GM12878 (cell line): ENCODE data around the gene SCAMP1. TPM values are rescaled to one million over a fixed set of nuclear protein-coding genes. Genes with fewer than 3 reads are reported as not detected.

ENCODE experiments used
- ATAC-seq: fragments of 200-7000 bp; cut with Tn5 transposase; 3 replicates; pipeline ENCODE4 v1.9.1; 2020; ENCODE audit warnings: mild to moderate bottlenecking, moderate library complexity
- BruUV-seq: library from RNA; stranded (reverse); fragments of 400-500 nt; replicated peaks from 2 replicates; lab custom pipeline; 2021; lab: Mats Ljungman, UMichigan
- CTCF ChIA-PET: fragments of 300-600 bp; sonication (Branson Sonifier 250); formaldehyde crosslinking; extraction: SDS; loops from one replicate; lab custom pipeline; 2021; ENCODE audit warnings: inconsistent platforms; lab: Yijun Ruan, JAX
- POLR2A ChIA-PET: fragments of 350-600 bp; formaldehyde crosslinking; extraction: SDS; loops from one replicate; lab custom pipeline; 2021; ENCODE audit warnings: inconsistent platforms; lab: Charles Lee
- RAD21 ChIA-PET: fragments of 300-600 bp; sonication (Branson Sonifier 250); formaldehyde crosslinking; loops from one replicate; lab custom pipeline; 2023; ENCODE audit warnings: antibody characterized with exemption; ENCODE audit not compliant: unreplicated experiment; lab: Charles Lee
- SMC1A ChIA-PET: fragments of 300-600 bp; sonication (Branson Sonifier 250); formaldehyde crosslinking; loops from one replicate; lab custom pipeline; 2023; ENCODE audit not compliant: unreplicated experiment, uncharacterized antibody; lab: Charles Lee
- DNase-seq: peaks from one replicate; pipeline ENCODE4 v3.0.0-alpha.2; 2011; ENCODE audit warnings: low read depth, low spot score
- FAIRE-seq: peaks from 3 replicates; lab custom pipeline; 2011; peaks lifted over from hg19 to GRCh38; lab: Jason Lieb, UNC
- H2AFZ ChIP-seq: 2 replicates; pipeline ENCODE4 v1.6.0; 2011; ENCODE audit warnings: low read depth, low read length, control low read depth; ENCODE audit not compliant: control insufficient read depth
- H3K27ac ChIP-seq: 2 replicates; pipeline ENCODE4 v1.5.1; 2011; ENCODE audit warnings: control low read depth; ENCODE audit not compliant: control insufficient read depth, insufficient read depth
- H3K27me3 ChIP-seq, 2 experiments: replicated peaks in 1 of 2; 2 replicates each; pipeline versions ENCODE4 v1.6.0 to v1.6.1; 2011; ENCODE audit warnings: low read length in 1 of 2; ENCODE audit not compliant: control insufficient read depth in 2 of 2, insufficient read depth in 2 of 2
- H3K36me3 ChIP-seq, 2 experiments: 2 replicates each; pipeline ENCODE4 v1.5.1; 2011; ENCODE audit warnings: low read length in 1 of 2; ENCODE audit not compliant: control insufficient read depth in 2 of 2, insufficient read depth in 2 of 2
- H3K4me1 ChIP-seq: 2 replicates; pipeline ENCODE4 v1.6.1; 2011; ENCODE audit warnings: mild to moderate bottlenecking, low read length, moderate library complexity, mixed read lengths; ENCODE audit not compliant: control insufficient read depth, insufficient read depth
- H3K4me2 ChIP-seq: 2 replicates; pipeline ENCODE4 v1.6.0; 2011; ENCODE audit warnings: control low read depth; ENCODE audit not compliant: control insufficient read depth, insufficient read depth
- H3K4me3 ChIP-seq: fragments of 200-600 bp; sonication (generic); 2 replicates; pipeline ENCODE4 v1.5.1; 2016
- H3K79me2 ChIP-seq: 2 replicates; pipeline ENCODE4 v1.6.0; 2011; ENCODE audit warnings: low read length; ENCODE audit not compliant: control insufficient read depth, insufficient read depth
- H3K9ac ChIP-seq: 2 replicates; pipeline ENCODE4 v1.8.0; 2011; ENCODE audit warnings: low read length, control low read depth, mixed read lengths; ENCODE audit not compliant: control insufficient read depth, insufficient read depth
- H3K9me3 ChIP-seq: replicated peaks from 3 replicates; pipeline ENCODE4 v1.5.1; 2011; ENCODE audit warnings: mild to moderate bottlenecking, low read length; ENCODE audit not compliant: control insufficient read depth, insufficient read depth
- H4K20me1 ChIP-seq: 2 replicates; pipeline ENCODE4 v1.6.0; 2011; ENCODE audit not compliant: control insufficient read depth, insufficient read depth
- KAT2A ChIP-seq: conservative IDR thresholded peaks from 2 replicates; pipeline ENCODE4 v1.6.1; 2011; ENCODE audit warnings: low read depth, low read length; ENCODE audit not compliant: control insufficient read depth
- KDM1A ChIP-seq: fragments of 200-600 bp; sonication (generic); IDR thresholded peaks from 2 replicates; pipeline ENCODE4 v1.6.1; 2016; ENCODE audit warnings: borderline replicate concordance
- MYC ChIP-seq: IDR thresholded peaks from 2 replicates; pipeline ENCODE4 v1.6.1; 2011; ENCODE audit warnings: mild to moderate bottlenecking, low read length, moderate library complexity, inconsistent platforms; ENCODE audit not compliant: insufficient read depth, insufficient replicate concordance, insufficient read length, severe bottlenecking
- NR2C1 ChIP-seq: fragments of 450-650 bp; IDR thresholded peaks from 2 replicates; pipeline ENCODE4 v1.6.1; 2017; ENCODE audit warnings: antibody characterized with exemption, mild to moderate bottlenecking, moderate library complexity
- SPI1 ChIP-seq: IDR thresholded peaks from 2 replicates; pipeline ENCODE4 v1.6.1; 2011; ENCODE audit warnings: low read depth, mild to moderate bottlenecking, low read length, moderate library complexity, borderline replicate concordance; ENCODE audit not compliant: insufficient read depth
- WRNIP1 ChIP-seq: IDR thresholded peaks from 2 replicates; pipeline ENCODE4 v1.6.1; 2011; ENCODE audit warnings: low read depth, low read length, improper control_type of control experiment, borderline replicate concordance
- ZNF24 ChIP-seq: fragments of 450-650 bp; IDR thresholded peaks from 2 replicates; pipeline ENCODE4 v1.6.1; 2017; ENCODE audit warnings: antibody characterized with exemption, mild to moderate bottlenecking
- in situ Hi-C: fragments of 300-500 bp; cut with MboI; formaldehyde crosslinking; loops from 9 replicates; pipeline ENCODE4 v1.14.3; 2018; ENCODE audit warnings: mixed read lengths
- intact Hi-C: fragments of 100-400 bp; cut with micrococcal nuclease; formaldehyde crosslinking; loops from one replicate; pipeline ENCODE4 v1.14.2; 2022; ENCODE audit not compliant: unreplicated experiment
- polyA plus RNA-seq, 11 experiments: library from polyadenylated mRNA; depleted of rRNA in 4 of 11; unstranded in 6 of 11; stranded (reverse) in 5 of 11; fragments of >200 nt; fragmentation: Nextera tagmentation in 4 of 11; fragmentation: Illumina TruSeq in 1 of 11; extraction: Ambion mirVana in 4 of 11; extraction: Trizol in 1 of 11; gene quantifications; 1 replicate in 1 of 11; 2 replicates in 10 of 11; pipeline versions ENCODE4 v1.2.1 to v1.2.3, GENCODE V29; 2011 to 2016; ENCODE audit warnings: inconsistent platforms in 2 of 11, missing spikeins in 2 of 11, low read depth in 1 of 11
- total RNA-seq, 4 experiments: library from RNA; depleted of rRNA in 3 of 4; stranded (reverse); fragments of >200 nt in 3 of 4; fragmentation: Illumina TruSeq in 1 of 4; extraction: Trizol in 1 of 4; gene quantifications; 2 replicates each; pipeline versions ENCODE4 v1.2.1 to v1.2.3, GENCODE V29; 2013 to 2021
- TF ChIP-seq, protein P1 (sequence below): fragments of 450-650 bp; IDR thresholded peaks from 2 replicates; pipeline ENCODE4 v1.6.1; 2017; ENCODE audit warnings: mild to moderate bottlenecking
- TF ChIP-seq, protein P2 (sequence below): fragments of 450-650 bp; IDR thresholded peaks from 2 replicates; pipeline ENCODE4 v1.6.1; 2017; ENCODE audit warnings: low read depth, mild to moderate bottlenecking, moderate library complexity

The SCAMP1 gene
- total and polyA plus RNA-seq, 10 of the 15 experiments (the other 5 are each of a cell fraction or from before 2014, with no cell fraction given) = 6.4 to 27.9 (median 20.0) TPM

DNA sequence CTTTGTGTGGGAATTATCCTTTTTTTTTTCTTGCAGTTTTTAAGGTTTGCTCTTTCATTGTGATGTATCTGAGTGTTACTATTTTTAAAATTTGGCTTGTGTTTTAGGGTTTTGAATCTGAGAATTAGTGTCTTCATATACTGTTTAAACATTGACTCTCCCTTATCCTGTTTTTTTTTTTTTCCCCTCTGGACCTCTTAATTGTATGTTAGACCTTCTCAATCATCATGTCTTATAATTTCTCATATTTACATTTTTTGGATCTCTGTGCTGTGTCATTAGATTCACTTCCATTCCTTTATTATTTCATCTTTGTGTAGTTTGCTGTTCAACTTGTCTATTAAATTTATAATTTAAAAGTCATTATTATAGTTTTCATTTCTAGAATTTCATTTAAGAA is 47.0 kb downstream of the SCAMP1 start:
- ChIA-PET POLR2A (interaction anchor here (0.8 to 2.0 kb wide), 2 partner anchors 11 to 13 kb away, joined by 3 to 6 read pairs; no protein-coding TSS in a partner anchor), CTCF (interaction anchor here (0.7 to 2.0 kb wide), 4 partner anchors 11 to 60 kb away, joined by 3 to 9 read pairs (median 5); partner anchors contain the start of gene SCAMP1), SMC1A (interaction anchor here (0.6 to 2.9 kb wide), 6 partner anchors 8 to 49 kb away, joined by 3 to 15 read pairs (median 4); partner anchors contain the start of gene SCAMP1), RAD21 (interaction anchor here (0.9 kb wide), 1 partner anchor 87 kb away, joined by 3 read pairs; no protein-coding TSS in a partner anchor)
- DNase-seq = no peak
- Histone ChIP-seq H4K20me1 (no peaks in the 10 kb centered on the region), H3K4me1 (peaks cover 16% of the 10 kb centered on the region; the same call in 1 of the 2 replicates), H3K9me3 (peaks cover 14% of the 10 kb centered on the region), H3K79me2 (peaks cover 22% of the 10 kb centered on the region), H3K9ac (no peak overlapping the region), H3K27ac (no peak overlapping the region), H3K4me3 (no peak overlapping the region), H2AFZ (no peak overlapping the region), H3K4me2 (0 out of 2 replicates have a peak overlapping the region, but pooled peaks have one; percentile 38), H3K36me3 (peaks cover 0 to 4% of the 10 kb centered on the region in 2 experiments; a peak in 1 of 4 replicates), H3K27me3 (no peaks in the 10 kb centered on the region)
- TF ChIP-seq, protein P1, sequence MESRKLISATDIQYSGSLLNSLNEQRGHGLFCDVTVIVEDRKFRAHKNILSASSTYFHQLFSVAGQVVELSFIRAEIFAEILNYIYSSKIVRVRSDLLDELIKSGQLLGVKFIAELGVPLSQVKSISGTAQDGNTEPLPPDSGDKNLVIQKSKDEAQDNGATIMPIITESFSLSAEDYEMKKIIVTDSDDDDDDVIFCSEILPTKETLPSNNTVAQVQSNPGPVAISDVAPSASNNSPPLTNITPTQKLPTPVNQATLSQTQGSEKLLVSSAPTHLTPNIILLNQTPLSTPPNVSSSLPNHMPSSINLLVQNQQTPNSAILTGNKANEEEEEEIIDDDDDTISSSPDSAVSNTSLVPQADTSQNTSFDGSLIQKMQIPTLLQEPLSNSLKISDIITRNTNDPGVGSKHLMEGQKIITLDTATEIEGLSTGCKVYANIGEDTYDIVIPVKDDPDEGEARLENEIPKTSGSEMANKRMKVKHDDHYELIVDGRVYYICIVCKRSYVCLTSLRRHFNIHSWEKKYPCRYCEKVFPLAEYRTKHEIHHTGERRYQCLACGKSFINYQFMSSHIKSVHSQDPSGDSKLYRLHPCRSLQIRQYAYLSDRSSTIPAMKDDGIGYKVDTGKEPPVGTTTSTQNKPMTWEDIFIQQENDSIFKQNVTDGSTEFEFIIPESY = no peak
- BruUV-seq = no TSS peak
- ATAC-seq = no peak
- FAIRE-seq = no peak
- intact Hi-C loops = loop anchor here (5.0 kb wide), 1 partner anchor 35 kb away; no protein-coding TSS in a partner anchor
- in situ Hi-C loops = no loop called here

DNA sequence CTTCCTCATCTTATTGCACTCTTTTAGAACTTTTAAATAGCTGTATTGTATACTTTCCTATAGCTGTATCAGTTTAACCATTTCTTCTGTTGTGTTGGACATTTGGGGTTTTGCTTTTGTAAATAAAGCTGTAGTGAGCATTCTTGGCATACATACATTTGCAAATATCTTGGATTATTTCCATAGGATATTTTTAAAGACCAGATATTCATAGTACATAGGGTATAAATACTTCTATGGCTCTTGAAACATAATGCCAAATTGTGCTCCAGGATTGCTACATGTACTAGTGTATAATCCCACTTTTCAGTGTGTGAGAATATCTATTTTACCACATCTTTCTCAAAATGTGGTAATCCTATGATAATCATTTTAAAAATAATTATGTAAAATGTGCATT is 51.2 kb downstream of the SCAMP1 start:
- RAD21 ChIA-PET = no interaction called here
- Histone ChIP-seq H3K79me2 (peaks cover 14% of the 10 kb centered on the region), H4K20me1 (no peaks in the 10 kb centered on the region), H3K27me3 (no peaks in the 10 kb centered on the region), H3K9ac (no peak overlapping the region), H3K4me1 (peaks cover 2% of the 10 kb centered on the region; the same call in 1 of the 2 replicates), H3K27ac (no peak overlapping the region), H3K4me2 (no peak overlapping the region), H3K9me3 (peaks cover 14% of the 10 kb centered on the region), H3K4me3 (no peak overlapping the region), H2AFZ (no peak overlapping the region), H3K36me3 (peaks cover 0 to 4% of the 10 kb centered on the region in 2 experiments; a peak in 1 of 4 replicates)
- DNase-seq (no peak), FAIRE-seq (no peak), ATAC-seq (no peak)
- CTCF ChIA-PET = interaction anchor here (0.8 to 1.5 kb wide), 2 partner anchors 11 to 56 kb away, joined by 3 to 4 read pairs; no protein-coding TSS in a partner anchor
- in situ Hi-C loops = no loop called here
- SMC1A ChIA-PET = no interaction called here
- intact Hi-C loops = no loop called here
- BruUV-seq = no TSS peak
- POLR2A ChIA-PET = interaction anchor here (0.9 kb wide), 1 partner anchor 9 kb away, joined by 3 read pairs; no protein-coding TSS in a partner anchor
- TF ChIP-seq, protein P2, sequence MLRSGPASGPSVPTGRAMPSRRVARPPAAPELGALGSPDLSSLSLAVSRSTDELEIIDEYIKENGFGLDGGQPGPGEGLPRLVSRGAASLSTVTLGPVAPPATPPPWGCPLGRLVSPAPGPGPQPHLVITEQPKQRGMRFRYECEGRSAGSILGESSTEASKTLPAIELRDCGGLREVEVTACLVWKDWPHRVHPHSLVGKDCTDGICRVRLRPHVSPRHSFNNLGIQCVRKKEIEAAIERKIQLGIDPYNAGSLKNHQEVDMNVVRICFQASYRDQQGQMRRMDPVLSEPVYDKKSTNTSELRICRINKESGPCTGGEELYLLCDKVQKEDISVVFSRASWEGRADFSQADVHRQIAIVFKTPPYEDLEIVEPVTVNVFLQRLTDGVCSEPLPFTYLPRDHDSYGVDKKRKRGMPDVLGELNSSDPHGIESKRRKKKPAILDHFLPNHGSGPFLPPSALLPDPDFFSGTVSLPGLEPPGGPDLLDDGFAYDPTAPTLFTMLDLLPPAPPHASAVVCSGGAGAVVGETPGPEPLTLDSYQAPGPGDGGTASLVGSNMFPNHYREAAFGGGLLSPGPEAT = no peak
- TF ChIP-seq KAT2A = no peak
- no peak for TF ChIP-seq ZNF24
- no peak for TF ChIP-seq SPI1
- TF ChIP-seq NR2C1 = no peak
- no peak for TF ChIP-seq MYC
- TF ChIP-seq WRNIP1 = no peak
- TF ChIP-seq KDM1A = no peak
